ENCODE results near the gene DTNBP1. TPM values are rescaled to one million over a fixed set of nuclear protein-coding genes. Genes with fewer than 3 reads are reported as not detected.

Gene DTNBP1
- total and polyA plus RNA-seq, 2 of the 8 experiments (the other 6 are each of a cell fraction or from before 2014, with no cell fraction given): 13.5 to 22.1 TPM

GRCh38 chr6:15557174-15557573 lies 105.7 kb downstream of the DTNBP1 start:
- Histone ChIP-seq H3K14ac (ENCODE audit: insufficient read length) (no peak overlapping the region), H3K23me2 (ENCODE audit: low read depth, low read length) (no peaks in the 10 kb centered on the region), H3K27me3 (replicated peaks in 1 of 4; ENCODE audit: control insufficient read depth in 3 of 4, extremely low read depth in 1 of 4, insufficient read depth in 3 of 4, low read length in 3 of 4) (no peaks in the 10 kb centered on the region; a peak in 1 of 7 replicates), H3K36me3 (ENCODE audit: control insufficient read depth in 2 of 4, insufficient read depth in 4 of 4, low read length in 3 of 4) (no peaks in the 10 kb centered on the region), H2AFZ (ENCODE audit: low read length) (no peak overlapping the region), H3K79me2 (ENCODE audit: control insufficient read depth in 1 of 2, insufficient read depth in 2 of 2, low read length in 2 of 2) (no peaks in the 10 kb centered on the region), H3K27ac (ENCODE audit: low read depth, low read length) (no peak overlapping the region), H4K8ac (ENCODE audit: extremely low read depth, insufficient read depth, low read length) (no peak overlapping the region), H2BK120ac (replicated peaks; ENCODE audit: low read depth, low read length) (no peak overlapping the region), H3K9me3 (ENCODE audit: insufficient read depth in 2 of 2, low read depth in 1 of 2, low read length in 1 of 2) (no peaks in the 10 kb centered on the region), H3K79me1 (ENCODE audit: low read depth, low read length) (no peaks in the 10 kb centered on the region), H3K4me3 (ENCODE audit: extremely low read depth in 1 of 4, insufficient read depth in 2 of 4, low read depth in 3 of 4, low read length in 4 of 4) (no peak overlapping the region), H3K18ac (ENCODE audit: extremely low read depth, low read length) (no peak overlapping the region), H4K91ac (replicated peaks; ENCODE audit: insufficient read length, low read length) (no peak overlapping the region), H2BK12ac (ENCODE audit: low read depth, low read length) (no peak overlapping the region), H3K4me1 (replicated peaks in 1 of 4; ENCODE audit: control insufficient read depth in 3 of 4, insufficient read depth in 4 of 4, low read length in 3 of 4) (peaks cover 0 to 2% (median 1%) of the 10 kb centered on the region in 4 experiments; a peak in 2 of 7 replicates), H4K5ac (ENCODE audit: insufficient read length, low read depth, low read length) (no peak overlapping the region), H3K56ac (replicated peaks; ENCODE audit: insufficient read length, low read depth, low read length) (no peak overlapping the region), H4K20me1 (replicated peaks in 1 of 2; ENCODE audit: control insufficient read depth in 1 of 2, insufficient read depth in 2 of 2, low read length in 2 of 2) (no peaks in the 10 kb centered on the region), H2BK20ac (ENCODE audit: low read length) (no peak overlapping the region), H3K4me2 (ENCODE audit: insufficient read depth in 1 of 2, low read depth in 2 of 2, low read length in 2 of 2) (no peak overlapping the region), H3K9ac (replicated peaks in 1 of 4; ENCODE audit: extremely low read depth in 1 of 4, low read depth in 3 of 4, low read length in 3 of 4) (no peak overlapping the region), H2AK5ac (ENCODE audit: low read depth, low read length) (no peak overlapping the region), H2BK5ac (ENCODE audit: low read depth, low read length) (no peak overlapping the region), H3K23ac (ENCODE audit: insufficient read length) (no peak overlapping the region), H3K4ac (replicated peaks; ENCODE audit: insufficient read length, low read depth, low read length) (no peak overlapping the region), H2BK15ac (ENCODE audit: low read length) (no peak overlapping the region)
- no peak for FAIRE-seq
- no peak for DNase-seq (ENCODE audit: low read depth in 1 of 2, low spot score in 2 of 2)
- POLR2A ChIA-PET (ENCODE audit: partially characterized antibody): no interaction called here
- TF ChIP-seq SIRT6 (IDR thresholded peaks at IDR 0.05; ENCODE audit: low read length) (no peak), POU5F1 (IDR thresholded peaks at IDR 0.05; ENCODE audit: low read depth, low read length) (no peak), KDM5A (IDR thresholded peaks at IDR 0.05; ENCODE audit: low read length) (no peak), SP1 (IDR thresholded peaks at IDR 0.05; ENCODE audit: low read depth, low read length) (no peak)
- CTCF ChIA-PET (ENCODE audit: partially characterized antibody): no interaction called here
